Right ventricle myocardium superior (tissue), 1 donor: Measurements from ENCODE around the gene MRPS7. TPM values are rescaled to one million over a fixed set of nuclear protein-coding genes. Genes with fewer than 3 reads are reported as not detected.

Source experiments
- ATAC-seq: fragments of 200-7000 bp; cut with Tn5 transposase; one replicate; pipeline ENCODE4 v1.9.1; 2020; ENCODE audit warnings: mild to moderate bottlenecking; ENCODE audit not compliant: poor library complexity
- DNase-seq: peaks from one replicate; pipeline ENCODE4 v3.0.0-alpha.2; 2020
- intact Hi-C: fragments of 100-400 bp; cut with DNase I; formaldehyde crosslinking; loops from one replicate; pipeline ENCODE4 v1.11.2; 2022
- long read RNA-seq: library from polyadenylated mRNA; unstranded; transcript quantifications from one replicate; pipeline ENCODE4 v2.0.0, GENCODE V29; 2021
- total RNA-seq: library from RNA; stranded (reverse); fragmentation: NEBNext Ultra II Directional; extraction: Animal tissue kit (Norgen Biotek cat#: 25700); gene quantifications from one replicate; pipeline ENCODE4 v1.2.1, GENCODE V29; 2021
- donor health status: DM: no; HTN: yes; CAD: no; lungs with severe emphysema.

MRPS7 gene
- 125 TPM for total RNA-seq
- long read RNA-seq, transcript MRPS7-201 (5 exons, 1,406 nt) = major isoform, 255 of 283 reads
- long read RNA-seq, transcript MRPS7-203 (4 exons, 1,638 nt) = minor isoform, 6 of 283 reads
- long read RNA-seq, partial matches to known transcripts = 5 of 283 reads
- long read RNA-seq, other reads (novel, unspliced or antisense) = 16 of 283 reads

DNA sequence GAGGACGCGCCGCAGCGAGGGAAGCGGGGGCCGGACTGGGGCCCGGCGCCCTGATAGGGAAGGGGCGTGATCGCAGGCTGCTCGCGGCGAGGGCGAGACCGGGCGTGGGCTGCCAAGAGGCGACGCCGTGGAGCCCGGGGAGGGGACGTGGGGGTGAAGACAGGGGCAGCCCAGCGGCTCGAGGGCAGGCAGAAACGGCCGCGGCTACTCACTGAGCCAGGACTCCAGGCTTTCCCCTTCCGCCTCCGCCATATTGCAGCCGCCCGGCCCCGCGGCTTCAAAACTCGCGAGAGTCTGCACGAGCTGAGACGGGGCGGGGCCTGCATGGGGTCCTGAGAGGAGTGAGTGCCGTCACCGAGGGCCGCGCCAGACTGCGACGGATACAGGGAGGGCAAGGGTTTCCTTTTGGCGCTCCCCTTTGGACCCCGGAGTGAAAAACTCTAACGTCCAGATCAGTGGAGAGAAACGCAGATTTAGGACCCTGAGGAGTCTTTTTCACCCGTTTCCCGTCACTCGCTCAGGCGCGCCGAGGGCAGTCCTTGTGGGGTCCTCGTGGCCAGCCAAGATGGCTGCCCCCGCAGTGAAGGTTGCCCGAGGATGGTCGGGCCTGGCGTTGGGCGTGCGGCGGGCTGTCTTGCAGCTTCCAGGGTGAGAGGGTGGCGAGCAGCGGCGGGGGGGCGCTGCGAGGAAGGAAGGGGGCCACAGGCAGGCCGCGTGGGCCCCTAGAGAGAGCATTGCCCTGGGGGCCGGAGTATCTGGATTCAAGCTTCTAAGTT is at the start of gene MRPS7, which contains the start of gene GGA3:
Gene MRPS7, plus strand, starts transcription at position 544 of the 776 bp plus-strand sequence. Its CDS starts 22 bp downstream, at position 566.
Gene GGA3, minus strand, starts transcription at position 271 of the 776 bp plus-strand sequence. Its CDS starts 19 bp downstream, at position 252.
- ATAC-seq = peak; percentile 99
- peak; percentile 98 for DNase-seq
- intact Hi-C loops = no loop called here

DNA sequence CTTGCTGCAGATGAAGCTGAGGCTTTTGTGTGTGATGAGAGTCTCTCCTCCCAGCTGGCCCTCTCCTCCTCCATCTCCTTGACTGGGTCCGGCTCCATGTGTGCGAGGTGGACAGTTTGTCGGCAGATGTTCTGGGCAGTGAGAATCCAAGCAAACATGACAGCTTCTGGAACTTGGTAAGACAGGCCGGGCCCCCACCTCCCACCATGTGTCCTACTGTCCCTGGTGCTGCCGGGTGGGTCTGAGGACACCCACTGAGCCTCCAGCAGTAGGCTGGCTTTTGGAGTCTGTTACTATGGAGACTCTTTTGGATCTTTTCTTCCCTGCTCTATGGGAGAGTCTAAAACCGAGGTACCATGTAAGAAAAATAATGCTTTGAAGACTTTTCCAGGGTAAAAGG is 43.5 kb upstream of the MRPS7 start:
- DNase-seq (no peak), ATAC-seq (no peak)
- intact Hi-C loops = no loop called here

DNA sequence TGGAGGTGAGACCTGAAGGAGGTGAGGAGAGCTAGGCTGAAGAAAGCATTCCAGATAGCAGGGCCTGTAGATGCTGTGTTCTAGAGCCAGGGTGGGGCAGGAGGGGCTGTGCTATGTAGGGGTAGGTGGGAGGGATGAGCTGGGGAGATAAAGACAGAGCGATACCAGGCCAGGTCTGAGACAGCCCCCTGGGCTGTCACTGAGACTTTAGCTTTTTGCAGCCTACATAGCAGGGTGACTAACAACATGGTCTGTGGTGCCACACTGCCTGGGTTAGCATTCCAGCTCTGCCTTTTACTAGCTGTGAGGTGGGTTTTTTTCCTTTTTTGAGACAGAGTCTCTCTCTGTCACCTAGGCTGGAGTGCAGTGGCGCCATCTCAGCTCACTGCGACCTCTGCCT is 41.9 kb upstream of the MRPS7 start:
- no peak for ATAC-seq
- intact Hi-C loops = no loop called here

DNA sequence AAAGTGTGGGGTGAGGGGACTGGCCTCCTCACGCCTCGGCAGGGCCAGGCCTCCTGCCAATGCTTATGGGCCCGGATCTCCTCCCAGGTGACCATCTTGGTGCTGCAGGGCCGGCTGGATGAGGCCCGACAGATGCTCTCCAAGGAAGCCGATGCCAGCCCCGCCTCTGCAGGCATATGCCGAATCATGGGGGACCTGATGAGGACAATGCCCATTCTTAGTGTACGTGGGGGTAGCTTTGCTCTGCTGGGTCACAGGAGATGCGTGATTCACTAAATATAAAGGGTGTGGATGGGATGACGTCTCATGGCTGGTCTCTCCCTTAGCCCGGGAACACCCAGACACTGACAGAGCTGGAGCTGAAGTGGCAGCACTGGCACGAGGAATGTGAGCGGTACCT is 36.7 kb upstream of the MRPS7 start:
- ATAC-seq = no peak

More for the DNA sequence above, 41.9 kb upstream of the MRPS7 start:
- no peak for DNase-seq

DNA sequence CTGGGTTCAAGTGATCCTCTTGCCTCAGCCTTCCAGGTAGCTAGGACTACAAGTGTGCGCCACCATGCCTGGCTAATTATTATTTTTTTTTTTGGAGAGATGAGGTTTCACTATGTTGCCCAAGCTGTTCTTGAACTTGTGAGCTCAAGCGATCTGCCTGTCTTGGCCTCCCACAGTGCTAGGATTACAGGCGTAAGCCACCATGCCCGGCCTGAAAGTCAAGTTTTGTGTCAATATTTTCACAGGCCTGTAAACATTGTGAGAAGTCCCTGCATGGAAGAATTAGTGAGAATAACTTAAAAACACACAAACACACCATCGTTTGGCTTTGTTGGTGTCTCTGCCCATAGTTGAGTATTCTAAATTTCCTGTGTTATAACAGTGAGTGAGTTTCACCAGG is 34.0 kb upstream of the MRPS7 start:
- no peak for DNase-seq
- intact Hi-C loops = no loop called here
- no peak for ATAC-seq

More for the DNA sequence above, 36.7 kb upstream of the MRPS7 start:
- intact Hi-C loops = no loop called here
- no peak for DNase-seq

DNA sequence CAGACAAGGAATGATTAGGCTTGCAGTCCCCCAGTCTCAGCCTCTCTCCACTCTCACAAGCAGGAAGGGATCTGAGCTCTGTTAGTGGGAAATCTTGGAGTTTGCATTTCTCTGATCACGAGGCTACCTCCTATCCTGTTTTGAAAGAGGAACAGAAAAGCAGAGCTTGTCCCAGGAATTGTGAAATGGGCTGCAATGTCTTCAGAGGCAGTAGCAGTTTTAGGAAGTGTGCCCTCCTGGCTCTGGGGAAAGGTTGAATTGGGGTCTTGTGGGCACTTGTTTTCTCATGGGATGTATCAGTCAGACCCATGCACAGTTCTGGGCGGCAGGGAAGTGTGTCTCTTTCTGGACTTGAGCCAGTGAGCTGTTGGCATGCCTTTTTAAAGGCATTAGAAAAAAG is 33.4 kb upstream of the MRPS7 start:
- ATAC-seq (peak; percentile 66), DNase-seq (no peak)
- intact Hi-C loops = no loop called here

DNA sequence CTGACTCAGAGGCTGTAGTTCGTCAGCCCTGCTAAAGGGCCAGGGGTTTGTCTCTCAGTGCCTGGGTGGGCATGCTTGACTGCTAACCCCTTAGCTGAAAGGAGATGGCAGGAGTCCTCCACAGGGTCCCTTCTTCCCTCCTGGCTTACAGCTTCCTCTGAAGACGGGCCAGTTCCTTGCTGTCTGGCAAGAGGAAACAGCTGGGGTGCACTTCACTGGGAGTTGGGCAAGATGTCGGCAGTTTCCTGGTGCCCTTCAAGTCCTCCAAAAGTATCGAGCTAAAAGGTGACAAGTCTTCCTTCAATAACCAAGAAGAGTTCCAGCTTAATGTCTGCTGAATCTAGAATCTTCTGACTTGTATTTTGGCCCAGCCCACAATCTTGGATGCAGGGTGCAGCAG is 32.8 kb upstream of the MRPS7 start:
- ATAC-seq (peak; percentile 47), DNase-seq (no peak)
- intact Hi-C loops = no loop called here

DNA sequence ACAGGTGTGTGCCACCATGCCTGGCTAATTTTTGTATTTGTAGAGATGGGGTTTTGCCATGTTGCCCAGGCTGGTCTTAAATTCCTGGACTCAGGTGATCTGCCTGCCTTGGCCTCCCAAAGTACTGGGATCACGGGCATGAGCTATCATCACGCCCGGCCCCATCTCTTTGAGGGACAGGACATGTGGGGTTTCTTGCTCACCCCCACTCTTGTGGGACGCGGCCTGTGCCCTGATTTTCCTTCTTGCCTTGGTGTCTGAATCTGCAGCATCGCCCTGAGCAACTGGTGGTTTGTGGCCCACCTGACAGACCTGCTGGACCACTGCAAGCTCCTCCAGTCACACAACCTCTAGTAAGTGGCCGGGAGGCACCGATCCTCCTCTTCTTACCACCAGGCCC is 30.6 kb upstream of the MRPS7 start:
- ATAC-seq (no peak), DNase-seq (no peak)
- intact Hi-C loops = no loop called here

DNA sequence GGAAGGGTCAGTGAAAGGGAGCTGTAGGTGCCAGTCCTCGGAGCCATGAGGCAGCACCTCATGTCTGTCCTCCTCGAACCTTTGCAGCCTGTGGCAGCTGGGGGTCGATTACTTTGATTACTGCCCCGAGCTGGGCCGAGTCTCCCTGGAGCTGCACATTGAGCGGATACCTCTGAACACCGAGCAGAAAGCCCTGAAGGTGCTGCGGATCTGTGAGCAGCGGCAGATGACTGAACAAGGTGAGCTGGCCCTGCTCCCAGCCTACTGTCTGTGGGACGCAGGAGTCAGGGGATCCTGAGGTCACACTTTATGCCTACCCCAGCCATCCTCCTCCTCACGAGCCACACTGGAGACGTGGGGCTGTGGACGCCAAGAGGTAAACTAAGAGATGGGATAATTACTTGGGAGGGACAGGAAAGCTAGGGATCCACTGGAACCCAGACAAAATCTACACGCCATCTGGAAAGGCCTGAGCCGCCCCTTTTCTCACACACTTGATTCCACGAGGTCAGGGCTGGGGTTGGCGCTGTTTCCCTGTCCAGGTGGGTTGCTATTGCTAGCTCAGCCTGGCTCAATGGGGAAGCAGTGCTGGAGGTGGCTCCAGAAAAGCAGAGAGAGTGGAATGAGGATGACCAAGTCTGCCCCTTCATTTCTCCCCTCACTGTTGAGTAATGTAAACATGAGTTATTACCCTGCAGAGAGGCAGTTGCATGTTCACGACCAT is 29.8 kb upstream of the MRPS7 start:
- intact Hi-C loops = no loop called here
- no peak for DNase-seq
- ATAC-seq = no peak

DNA sequence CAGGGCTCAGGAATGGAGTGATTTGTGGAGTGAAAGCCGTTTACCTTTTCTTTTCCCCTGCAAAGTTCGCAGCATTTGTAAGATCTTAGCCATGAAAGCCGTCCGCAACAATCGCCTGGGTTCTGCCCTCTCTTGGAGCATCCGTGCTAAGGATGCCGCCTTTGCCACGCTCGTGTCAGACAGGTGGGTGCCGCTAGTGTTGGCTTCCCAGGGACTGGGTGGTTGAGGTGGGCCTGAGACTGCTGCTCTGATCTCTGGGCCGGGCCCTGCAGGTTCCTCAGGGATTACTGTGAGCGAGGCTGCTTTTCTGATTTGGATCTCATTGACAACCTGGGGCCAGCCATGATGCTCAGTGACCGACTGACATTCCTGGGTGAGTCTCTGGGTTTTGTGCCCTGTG is 28.9 kb upstream of the MRPS7 start:
- DNase-seq = no peak
- intact Hi-C loops = no loop called here

DNA sequence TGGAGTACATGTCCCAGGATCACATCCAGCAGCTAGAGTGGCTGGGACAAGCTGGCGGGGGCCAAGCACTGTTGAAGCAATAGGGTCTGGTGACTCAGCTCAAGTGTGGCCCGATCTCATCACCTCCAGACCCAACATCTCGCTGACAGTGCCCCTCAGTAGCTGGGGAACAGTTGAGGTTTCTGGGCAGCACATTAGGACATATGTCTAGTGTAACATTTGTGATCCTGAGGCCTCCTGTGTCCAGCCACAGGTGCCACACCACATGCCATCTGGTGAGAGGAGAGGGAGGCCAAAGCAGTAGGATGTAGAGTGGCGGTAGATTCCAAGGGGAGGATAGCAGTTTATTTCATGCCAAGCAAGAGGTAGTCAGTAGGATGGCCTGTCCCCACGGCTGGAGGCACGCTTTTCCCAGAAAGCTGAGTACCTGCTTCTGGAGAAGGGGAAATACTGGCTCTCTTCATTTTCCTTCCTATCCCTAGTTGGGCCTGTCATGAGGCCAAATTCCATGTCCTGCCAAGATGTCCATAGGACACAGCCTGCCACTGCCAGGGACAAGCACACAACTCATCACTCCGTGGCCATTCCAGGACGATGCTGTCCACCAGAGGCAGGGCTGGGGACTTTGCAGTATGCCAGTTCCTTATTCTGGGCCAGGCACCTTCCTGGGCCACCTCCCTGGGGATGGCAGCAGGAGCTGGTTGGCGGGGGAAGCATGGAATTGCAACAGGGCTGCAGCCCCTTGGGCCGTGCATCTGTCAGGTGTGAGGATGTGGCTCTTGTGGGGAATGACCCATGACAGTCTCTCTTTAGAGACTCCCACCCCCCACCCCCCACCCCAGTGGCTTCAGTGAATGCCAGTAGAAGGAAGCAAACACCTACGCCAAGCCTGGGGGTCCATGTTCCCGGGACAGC is 24.3 kb upstream of the MRPS7 start:
- peak; percentile 66 for ATAC-seq
- no peak for DNase-seq

More for the DNA sequence above, 28.9 kb upstream of the MRPS7 start:
- no peak for ATAC-seq

DNA sequence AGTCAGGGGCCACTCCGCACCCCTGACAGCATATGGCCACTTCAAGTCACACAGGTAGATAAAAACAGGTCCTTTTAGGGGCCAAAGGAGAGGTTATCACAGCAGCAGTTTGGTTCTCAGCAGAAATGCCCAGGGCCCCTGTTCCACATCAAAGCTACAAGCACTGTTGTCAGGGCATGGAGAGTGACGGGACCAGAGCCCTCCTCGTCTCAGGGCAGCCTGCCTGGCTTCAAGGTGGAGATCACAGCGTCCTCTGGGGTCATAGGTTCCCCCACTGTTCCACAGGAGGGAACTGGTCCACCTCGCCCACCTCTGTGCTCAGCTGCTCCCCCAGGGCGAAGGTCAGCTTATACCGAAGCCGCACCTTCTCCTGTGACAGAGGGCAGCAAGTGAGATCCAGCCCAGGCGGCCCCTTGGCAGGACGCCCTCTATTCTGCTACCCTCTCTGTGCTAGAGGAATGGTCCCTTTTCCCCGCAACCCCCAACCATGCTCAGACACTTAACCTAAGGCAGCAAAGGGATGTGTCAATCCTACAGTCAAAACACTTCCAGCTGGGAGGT is 23.6 kb upstream of the MRPS7 start:
- DNase-seq (no peak), ATAC-seq (no peak)
- intact Hi-C loops = no loop called here

More for the DNA sequence above, 24.3 kb upstream of the MRPS7 start:
- intact Hi-C loops = no loop called here

DNA sequence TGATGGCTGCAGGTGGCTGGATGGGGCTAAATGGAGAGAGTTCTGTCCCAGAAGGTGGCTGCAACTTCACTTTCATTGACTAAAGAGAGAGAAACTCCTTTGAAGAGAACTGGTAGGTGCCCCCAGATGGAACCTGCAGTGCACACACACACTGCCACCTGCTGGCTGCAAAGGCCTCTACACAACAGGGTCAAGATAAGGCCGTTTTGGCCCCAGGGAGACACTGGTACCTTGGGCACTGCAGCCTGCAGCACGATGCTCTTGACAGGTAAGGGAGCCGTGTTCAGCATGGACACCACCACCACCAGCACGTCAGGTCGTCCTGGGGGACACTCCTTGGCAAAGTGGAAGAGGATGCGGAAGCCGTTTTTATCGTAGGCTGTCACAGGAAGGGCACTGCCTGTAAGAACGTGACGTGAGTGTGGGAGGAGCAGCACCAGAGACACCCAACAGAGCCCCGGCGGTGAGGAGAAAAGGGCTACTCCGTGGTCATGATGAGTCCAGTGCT is 22.9 kb upstream of the MRPS7 start:
- intact Hi-C loops = no loop called here
- ATAC-seq (peak; percentile 51), DNase-seq (no peak)

DNA sequence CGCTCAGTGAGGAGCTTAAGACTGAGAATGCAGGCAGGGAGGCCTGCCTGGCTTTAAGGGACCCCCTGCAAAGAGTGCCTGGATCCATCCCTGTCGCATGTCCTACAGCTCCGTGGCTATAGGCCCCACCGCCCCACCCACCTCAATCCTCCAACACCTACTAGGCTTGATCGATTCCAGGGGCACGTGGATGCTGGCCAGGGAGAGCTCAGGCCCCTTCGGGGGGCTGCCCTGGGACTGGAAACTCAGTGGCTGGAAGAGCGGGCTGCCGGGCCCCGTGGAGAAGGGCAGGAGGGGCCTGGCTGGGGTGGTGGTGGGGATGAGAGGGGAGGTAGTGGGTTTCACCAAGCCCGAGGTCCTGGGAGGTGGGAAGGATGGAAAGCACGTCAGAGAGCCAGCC is 22.5 kb upstream of the MRPS7 start:
- DNase-seq = no peak
- intact Hi-C loops = no loop called here
- ATAC-seq = no peak

DNA sequence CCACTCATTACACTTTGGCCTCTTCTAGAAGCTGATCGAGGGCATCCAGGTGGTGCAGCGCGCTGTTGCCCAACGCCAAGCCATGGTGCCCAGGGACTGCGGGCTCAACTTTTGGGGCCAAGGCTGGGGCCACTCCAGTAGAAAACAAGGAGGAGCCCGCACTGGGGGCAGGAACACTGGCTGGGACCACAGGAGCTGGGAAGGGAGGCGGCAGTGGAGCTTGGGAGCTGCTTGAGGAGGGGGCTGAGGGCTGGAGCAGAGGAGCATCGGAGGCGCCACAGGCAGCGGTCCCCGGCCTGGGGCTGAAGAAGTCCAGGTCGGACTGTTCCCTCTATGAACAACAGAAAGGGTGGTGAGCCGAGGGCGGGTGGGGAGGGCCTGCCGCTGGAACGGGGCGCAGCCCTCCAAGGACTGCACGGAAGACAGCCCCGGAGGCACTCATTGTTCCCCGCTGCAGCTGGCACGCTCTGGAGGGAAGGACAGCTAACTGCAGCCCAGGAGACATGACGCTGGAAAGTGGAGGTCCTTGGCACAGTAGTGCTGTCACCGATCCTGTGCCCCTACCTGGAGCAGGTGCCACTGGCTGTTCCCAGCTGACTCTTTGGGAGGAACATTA is 21.8 kb upstream of the MRPS7 start:
- intact Hi-C loops = no loop called here
- DNase-seq = no peak
- ATAC-seq = no peak

DNA sequence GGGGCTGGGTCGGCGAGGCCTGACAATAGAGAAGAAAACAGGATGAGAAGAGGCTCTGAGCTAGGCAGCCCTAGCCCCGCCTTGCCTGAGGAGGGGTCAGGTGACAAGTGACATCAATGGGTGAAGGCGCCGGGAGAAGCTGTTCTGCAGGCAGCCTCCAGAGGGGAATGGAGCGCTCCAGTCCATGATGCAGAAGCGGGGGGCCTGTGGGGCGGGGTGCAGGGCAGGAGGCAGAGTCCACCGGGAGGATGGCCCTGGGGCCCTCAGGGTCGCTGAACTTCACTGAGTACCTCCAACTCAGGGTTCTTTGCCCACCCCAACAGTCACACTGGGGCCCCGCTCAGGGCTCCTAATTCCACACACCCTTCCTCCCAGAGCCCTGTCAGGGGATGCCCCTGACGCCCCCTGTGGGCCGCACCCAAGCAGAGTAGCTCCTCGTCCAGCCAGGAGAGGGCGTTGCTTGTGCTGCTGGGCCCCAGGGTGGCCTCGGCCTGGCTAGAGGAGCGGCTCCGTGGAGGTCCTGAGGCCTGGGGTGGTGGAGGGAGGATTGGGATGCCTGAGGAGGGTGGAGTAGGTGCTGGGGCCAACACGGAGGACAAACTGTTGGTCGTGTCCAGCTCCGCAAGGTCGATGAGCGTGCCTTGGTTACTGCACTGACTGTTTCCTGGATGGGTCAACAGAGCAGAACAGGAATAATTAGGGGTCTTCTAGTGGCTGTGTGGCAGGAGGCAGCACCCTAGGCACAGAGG is 21.1 kb upstream of the MRPS7 start:
- DNase-seq (no peak), ATAC-seq (no peak)
- intact Hi-C loops = no loop called here

DNA sequence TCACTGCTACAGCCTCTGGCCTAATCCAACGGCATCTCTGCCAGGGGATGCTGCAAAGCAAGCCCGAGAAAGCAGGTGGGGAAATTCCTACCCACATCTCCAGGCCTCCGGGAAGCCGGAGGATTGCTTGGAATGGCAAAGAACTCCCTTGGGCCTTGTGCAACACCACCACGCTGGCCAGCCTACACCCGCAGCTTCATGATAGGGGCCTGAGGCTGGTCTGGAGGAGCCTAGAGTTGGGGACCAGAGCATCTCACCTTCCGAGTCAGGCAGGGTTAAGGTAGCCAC is 20.6 kb upstream of the MRPS7 start:
- DNase-seq = no peak
- ATAC-seq = no peak
- intact Hi-C loops = no loop called here
